Measurements from ENCODE around the gene SEMA6A.

The SEMA6A gene

GRCh38 chr5:116522356-116523136, 52.1 kb downstream of the SEMA6A start:
- DNase-seq, result no peak

- DNase-seq, result no peak
Measured at GRCh38 chr5:116521173-116521872, 53.3 kb downstream of the SEMA6A start.

GRCh38 chr5:116520771-116521170, 53.9 kb downstream of the SEMA6A start:
- DNase-seq, result no peak

GRCh38 chr5:116518423-116518822, 56.2 kb downstream of the SEMA6A start:
- no peak for DNase-seq

- DNase-seq, result no peak
Measured at GRCh38 chr5:116517488-116517887, 57.1 kb downstream of the SEMA6A start.

GRCh38 chr5:116516021-116516420, 58.6 kb downstream of the SEMA6A start:
- no peak for DNase-seq

GRCh38 chr5:116514421-116514970, 60.1 kb downstream of the SEMA6A start:
- DNase-seq, result no peak

- DNase-seq, result no peak
Measured at GRCh38 chr5:116510517-116510916, 64.1 kb downstream of the SEMA6A start.

GRCh38 chr5:116509483-116510244, 65.0 kb downstream of the SEMA6A start:
- DNase-seq, result no peak

- no peak for DNase-seq
Measured at GRCh38 chr5:116508835-116509234, 65.8 kb downstream of the SEMA6A start.

GRCh38 chr5:116507941-116508655, 66.5 kb downstream of the SEMA6A start:
- no peak for DNase-seq

- no peak for DNase-seq
Measured at GRCh38 chr5:116507051-116507537, 67.5 kb downstream of the SEMA6A start.

GRCh38 chr5:116506488-116506887, 68.1 kb downstream of the SEMA6A start:
- no peak for DNase-seq

GRCh38 chr5:116504593-116505166, 69.9 kb downstream of the SEMA6A start:
- DNase-seq, result no peak

GRCh38 chr5:116502616-116503015, 72.0 kb downstream of the SEMA6A start:
- DNase-seq, result no peak

GRCh38 chr5:116502138-116502537, 72.5 kb downstream of the SEMA6A start:
- DNase-seq, result no peak

GRCh38 chr5:116498503-116499048, 76.0 kb downstream of the SEMA6A start:
- DNase-seq, result no peak

GRCh38 chr5:116497631-116498030, 77.0 kb downstream of the SEMA6A start:
- no peak for DNase-seq

GRCh38 chr5:116495786-116496357, 78.8 kb downstream of the SEMA6A start:
- DNase-seq, result no peak

- DNase-seq, result no peak
Measured at GRCh38 chr5:116494784-116495450, 79.7 kb downstream of the SEMA6A start.

GRCh38 chr5:116492776-116493175, 81.8 kb downstream of the SEMA6A start:
- no peak for DNase-seq

Measured in CD4-positive, alpha-beta T cell treated with Interleukin-10 for 1 hour (primary cell).